GM19023 (cell line): ENCODE measurements around the gene DHDDS.

Experiments
- ATAC-seq: cut with Tn5 transposase; IDR thresholded peaks from one replicate; pipeline ENCODE4 v1.9.1; 2021; ENCODE audit warnings: mild to moderate bottlenecking, moderate library complexity; ENCODE audit not compliant: unreplicated experiment

The DHDDS gene

GRCh38 chr1:26417111-26417759 lies 14.9 kb upstream of the DHDDS start:
- ATAC-seq, result no peak

- ATAC-seq, result no peak
Measured at GRCh38 chr1:26418865-26419349, 13.2 kb upstream of the DHDDS start.

GRCh38 chr1:26419494-26419893 lies 12.6 kb upstream of the DHDDS start:
- no peak for ATAC-seq

GRCh38 chr1:26429721-26430120 lies 2.4 kb upstream of the DHDDS start:
- no peak for ATAC-seq

GRCh38 chr1:26432793-26433192 lies 672 bp downstream of the DHDDS start:
- no peak for ATAC-seq

DNA sequence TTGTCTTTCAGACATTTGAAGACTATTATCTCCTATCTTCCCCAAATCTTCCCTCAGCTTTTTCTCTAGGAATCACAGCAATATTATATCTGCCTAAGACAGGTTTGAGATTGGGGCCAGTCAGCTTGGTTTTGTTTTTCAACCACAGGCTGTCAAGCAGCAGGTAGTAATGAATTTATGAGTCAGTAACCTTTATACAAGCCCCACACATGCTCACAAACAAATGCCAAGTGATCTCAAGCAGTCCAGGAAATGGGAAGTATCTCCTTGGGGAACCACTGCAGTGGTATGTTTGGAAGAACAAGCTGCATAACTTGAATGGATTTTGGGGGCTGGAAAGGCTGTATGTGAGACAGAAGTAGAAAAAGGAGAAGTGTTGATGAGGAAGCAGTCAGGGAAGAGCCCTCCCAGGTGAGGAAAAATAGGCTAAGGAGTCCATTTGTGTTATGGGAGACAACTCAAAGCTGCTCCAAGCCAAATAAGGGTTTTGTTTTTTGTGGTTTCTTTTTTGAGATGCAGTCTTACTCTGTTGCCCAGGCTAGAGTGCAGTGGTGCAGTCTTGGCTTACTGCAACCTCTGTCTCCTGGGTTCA lies 2.1 kb downstream of the DHDDS start:
- no peak for ATAC-seq

DNA sequence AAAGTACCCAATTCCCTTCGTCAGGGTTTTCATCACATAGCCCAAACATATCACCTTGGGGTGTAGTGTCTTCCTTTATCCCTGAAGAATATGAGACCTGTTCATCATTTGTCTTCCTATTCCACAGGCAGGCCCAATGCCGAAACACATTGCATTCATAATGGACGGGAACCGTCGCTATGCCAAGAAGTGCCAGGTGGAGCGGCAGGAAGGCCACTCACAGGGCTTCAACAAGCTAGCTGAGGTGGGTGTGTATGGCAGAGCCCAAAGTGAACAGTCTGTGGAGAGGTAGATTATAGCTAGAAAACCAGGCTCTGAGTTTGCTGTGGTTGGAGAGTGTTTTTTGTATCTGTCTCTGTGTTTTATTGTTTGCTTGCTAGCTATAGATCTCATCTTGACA lies 5.9 kb downstream of the DHDDS start:
- no peak for ATAC-seq

GRCh38 chr1:26440259-26440658 lies 8.1 kb downstream of the DHDDS start:
- no peak for ATAC-seq

DNA sequence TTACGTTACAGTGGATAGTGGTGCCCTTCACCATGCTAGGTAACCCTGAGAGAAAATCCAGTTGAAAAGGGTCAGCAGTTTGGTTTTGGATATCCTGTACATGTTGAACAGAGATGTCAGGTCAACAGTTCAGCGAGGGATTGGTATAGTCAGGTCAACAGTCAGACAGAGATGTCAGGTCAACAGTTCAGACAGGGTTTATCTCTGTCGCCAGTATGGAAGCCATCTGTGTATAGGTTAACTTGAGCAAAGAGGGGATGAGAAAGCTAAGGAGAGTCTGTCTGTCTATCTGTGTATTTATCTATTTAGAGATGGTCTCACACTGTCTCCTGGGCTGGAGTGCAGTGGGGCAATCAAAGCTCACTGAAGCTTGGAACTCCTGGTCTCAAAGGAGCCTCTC lies 17.7 kb downstream of the DHDDS start:
- no peak for ATAC-seq

- no peak for ATAC-seq
Measured at GRCh38 chr1:26450908-26451307, 18.8 kb downstream of the DHDDS start.

GRCh38 chr1:26452459-26453183 lies 20.5 kb downstream of the DHDDS start:
- ATAC-seq, result no peak

DNA sequence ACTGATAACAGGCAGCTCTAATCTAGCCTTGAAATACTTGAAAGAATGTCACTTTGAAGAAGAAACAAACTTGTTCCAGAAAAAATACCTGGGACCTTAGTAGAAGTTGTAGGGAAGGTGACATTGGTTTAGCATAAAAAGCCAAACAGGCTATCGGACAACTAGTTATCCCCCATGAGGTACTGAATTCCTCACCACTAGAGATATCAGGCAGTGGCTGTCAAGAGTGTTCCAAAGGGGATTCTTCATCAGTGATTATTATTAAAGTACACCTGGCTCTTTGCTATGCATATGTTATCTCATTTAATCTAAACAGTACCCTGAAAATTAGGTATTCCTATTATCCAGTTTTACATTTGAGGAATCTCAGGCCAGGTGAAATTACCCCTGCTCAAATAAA lies 27.0 kb downstream of the DHDDS start:
- no peak for ATAC-seq

DNA sequence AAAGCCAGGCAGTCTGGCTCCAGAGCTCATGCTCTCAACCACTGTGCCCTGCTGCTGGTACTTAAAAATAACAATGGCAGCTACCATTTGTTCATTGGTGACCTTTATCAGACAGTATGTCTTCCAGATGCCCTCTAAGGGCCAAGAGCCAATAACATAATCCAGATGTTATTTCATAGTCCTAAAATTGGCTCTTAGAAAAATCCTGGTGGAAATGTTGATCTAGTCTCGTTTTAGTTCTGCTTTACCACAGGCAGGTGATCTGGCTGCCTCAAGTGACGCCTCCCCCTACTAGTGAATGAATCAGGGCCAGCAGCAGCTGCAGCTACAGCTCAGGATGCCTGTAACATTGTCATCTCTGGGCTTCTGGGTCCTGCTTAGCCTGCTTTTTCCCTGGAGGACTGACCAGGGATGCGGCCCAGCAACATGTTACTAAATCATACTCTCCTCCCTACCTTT lies 27.5 kb downstream of the DHDDS start:
- no peak for ATAC-seq

DNA sequence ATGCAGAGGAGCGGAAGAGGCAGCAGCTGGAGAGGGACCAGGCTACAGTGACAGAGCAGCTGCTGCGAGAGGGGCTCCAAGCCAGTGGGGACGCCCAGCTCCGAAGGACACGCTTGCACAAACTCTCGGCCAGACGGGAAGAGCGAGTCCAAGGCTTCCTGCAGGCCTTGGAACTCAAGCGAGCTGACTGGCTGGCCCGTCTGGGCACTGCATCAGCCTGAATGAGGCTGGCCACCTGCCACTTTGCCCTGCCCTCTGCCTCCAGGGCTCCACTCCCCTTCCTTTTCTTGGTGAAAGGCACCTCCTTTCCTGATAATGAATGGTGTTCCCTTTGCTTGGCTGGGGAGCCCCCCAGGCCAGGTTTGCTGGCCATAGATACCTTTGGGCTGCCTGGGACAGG lies 36.8 kb downstream of the DHDDS start:
- ATAC-seq, result no peak

DNA sequence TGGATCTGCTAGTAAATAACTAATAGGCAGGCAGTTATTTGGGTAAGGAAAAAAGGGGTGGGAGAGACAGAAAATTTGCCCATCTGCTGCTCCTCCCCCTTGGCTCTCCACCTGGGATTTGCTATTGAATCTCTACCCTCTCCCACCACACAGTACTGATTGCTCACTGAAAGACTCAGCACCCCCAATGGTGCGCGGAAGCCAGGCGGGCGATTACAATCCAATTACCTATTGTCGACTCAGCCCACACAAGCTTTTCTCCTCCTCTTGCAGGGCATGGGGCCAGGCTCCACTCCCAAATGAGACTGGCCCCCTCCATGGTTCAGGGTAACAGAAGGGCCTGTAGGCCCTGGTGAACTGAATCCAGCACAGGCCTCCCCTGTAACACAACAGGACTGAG lies 37.4 kb downstream of the DHDDS start:
- ATAC-seq, result no peak

GRCh38 chr1:26470878-26471497 lies 38.9 kb downstream of the DHDDS start:
- ATAC-seq, result no peak

DNA sequence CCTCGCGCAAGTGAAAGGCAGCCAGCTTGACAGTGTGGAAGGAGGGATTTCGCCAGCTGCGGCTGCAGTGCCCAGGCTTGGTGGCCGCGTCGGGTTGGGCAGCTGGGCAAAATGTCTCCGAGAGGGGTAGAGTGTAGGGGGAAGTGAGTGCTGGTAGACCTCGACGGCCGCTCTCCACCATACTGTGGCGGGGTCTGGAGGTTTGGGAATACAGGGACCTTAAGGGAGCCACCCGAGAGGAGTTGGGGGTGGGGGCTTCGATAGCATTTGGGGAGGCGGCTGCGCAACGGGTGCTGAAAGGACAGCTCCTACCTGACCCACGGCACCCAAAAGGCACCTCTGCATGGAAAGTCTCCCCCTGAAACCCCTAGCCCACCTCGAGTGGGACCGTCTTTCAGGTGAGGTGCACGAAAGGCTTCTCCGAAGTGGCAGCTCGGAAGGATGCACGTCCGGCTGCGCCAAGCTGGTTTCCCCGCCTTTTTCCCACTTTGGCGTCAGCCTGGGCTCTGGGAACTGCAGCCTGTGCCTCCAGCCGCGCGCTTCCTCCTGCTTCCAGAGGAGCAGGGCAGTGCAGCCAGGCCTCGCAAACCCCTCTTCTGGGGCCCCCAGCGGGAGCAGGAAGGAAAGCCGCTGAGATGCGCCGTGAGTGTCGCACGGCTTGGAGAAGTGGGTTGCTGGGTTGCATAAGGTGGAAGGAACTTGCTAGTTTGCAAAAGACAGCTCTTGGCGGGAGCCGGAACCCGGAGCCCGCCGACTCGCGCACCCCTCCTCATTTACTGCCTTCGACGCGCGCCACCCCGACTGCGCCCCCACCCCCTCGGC lies 39.6 kb downstream of the DHDDS start:
- ATAC-seq, result peak; percentile 12

DNA sequence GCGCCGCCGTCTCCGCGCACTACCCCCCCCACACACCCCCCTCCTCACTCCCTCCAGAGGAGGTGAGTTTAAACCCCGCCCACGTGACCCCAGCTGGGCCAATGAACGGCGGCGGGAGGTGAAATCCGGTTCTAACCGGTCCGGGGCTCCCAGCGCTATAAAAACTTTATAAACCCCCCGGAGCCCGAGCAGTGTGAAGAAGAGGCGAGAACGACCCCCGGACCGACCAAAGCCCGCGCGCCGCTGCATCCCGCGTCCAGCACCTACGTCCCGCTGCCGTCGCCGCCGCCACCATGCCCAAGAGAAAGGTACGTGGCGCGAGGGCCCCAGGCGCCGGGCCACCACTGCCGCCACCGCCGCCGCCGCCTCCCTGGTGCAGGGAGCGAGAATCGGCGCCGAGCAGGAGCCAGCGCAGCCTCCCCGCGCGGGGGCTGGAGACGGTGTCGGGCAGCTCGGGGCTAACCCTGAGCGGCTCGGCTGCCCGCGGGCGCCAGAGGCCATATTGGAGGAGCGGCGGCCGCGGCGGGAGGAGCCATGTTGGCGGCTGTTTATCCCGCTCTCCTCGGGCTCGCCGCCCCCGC lies 40.3 kb downstream of the DHDDS start, which contains the start of gene HMGN2:
Gene HMGN2, plus strand, starts transcription at position 121 of the 581 bp plus-strand sequence. Its CDS starts 173 bp downstream, at position 294.
- ATAC-seq, result peak; percentile 61

GRCh38 chr1:26472901-26473845 lies 41.1 kb downstream of the DHDDS start:
- peak; percentile 62 for ATAC-seq
